Measurements from ENCODE around the gene PHGDH. TPM values are rescaled to one million over a fixed set of nuclear protein-coding genes. Genes with fewer than 3 reads are reported as not detected.
A peak's percentile ranks its signal among the peaks of the same experiment; 100 is the strongest.

Gene PHGDH
- total and polyA plus RNA-seq, 9 of the 15 experiments (the other 6 are each of a cell fraction or from before 2014, with no cell fraction given) = 6.7 to 84.2 (median 36.2) TPM

GRCh38 chr1:119743776-119744597 is 32.3 kb downstream of the PHGDH start (continued):
- TF ChIP-seq, protein P1, sequence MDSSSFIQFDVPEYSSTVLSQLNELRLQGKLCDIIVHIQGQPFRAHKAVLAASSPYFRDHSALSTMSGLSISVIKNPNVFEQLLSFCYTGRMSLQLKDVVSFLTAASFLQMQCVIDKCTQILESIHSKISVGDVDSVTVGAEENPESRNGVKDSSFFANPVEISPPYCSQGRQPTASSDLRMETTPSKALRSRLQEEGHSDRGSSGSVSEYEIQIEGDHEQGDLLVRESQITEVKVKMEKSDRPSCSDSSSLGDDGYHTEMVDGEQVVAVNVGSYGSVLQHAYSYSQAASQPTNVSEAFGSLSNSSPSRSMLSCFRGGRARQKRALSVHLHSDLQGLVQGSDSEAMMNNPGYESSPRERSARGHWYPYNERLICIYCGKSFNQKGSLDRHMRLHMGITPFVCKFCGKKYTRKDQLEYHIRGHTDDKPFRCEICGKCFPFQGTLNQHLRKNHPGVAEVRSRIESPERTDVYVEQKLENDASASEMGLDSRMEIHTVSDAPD (CRISPR knock-in tag; IDR thresholded peaks at IDR 0.05) = no peak
- TF ChIP-seq HLTF (IDR thresholded peaks at IDR 0.05) = no peak
- no peak for TF ChIP-seq PCBP2 (IDR thresholded peaks at IDR 0.05; ENCODE audit: low read depth, low read length, poor library complexity, severe bottlenecking)
- TF ChIP-seq ZNF212 (CRISPR knock-in tag; IDR thresholded peaks at IDR 0.05) = no peak
- TF ChIP-seq SAP30 (IDR thresholded peaks at IDR 0.05; ENCODE audit: borderline replicate concordance, insufficient read depth, low read depth, low read length, poor library complexity, severe bottlenecking) = no peak
- no peak for TF ChIP-seq MLLT1 (IDR thresholded peaks at IDR 0.05)
- no peak for TF ChIP-seq SIX5 (IDR thresholded peaks at IDR 0.05; ENCODE audit: borderline replicate concordance in 1 of 2, insufficient read depth in 1 of 2, low read depth in 1 of 2, low read length in 2 of 2)
- TF ChIP-seq NR2C1 (IDR thresholded peaks at IDR 0.05) = no peak
- peak; percentile 43; the same call in 1 of the 2 replicates for TF ChIP-seq NR2C1 (tag; IDR thresholded peaks at IDR 0.05)
- TF ChIP-seq, protein P2, sequence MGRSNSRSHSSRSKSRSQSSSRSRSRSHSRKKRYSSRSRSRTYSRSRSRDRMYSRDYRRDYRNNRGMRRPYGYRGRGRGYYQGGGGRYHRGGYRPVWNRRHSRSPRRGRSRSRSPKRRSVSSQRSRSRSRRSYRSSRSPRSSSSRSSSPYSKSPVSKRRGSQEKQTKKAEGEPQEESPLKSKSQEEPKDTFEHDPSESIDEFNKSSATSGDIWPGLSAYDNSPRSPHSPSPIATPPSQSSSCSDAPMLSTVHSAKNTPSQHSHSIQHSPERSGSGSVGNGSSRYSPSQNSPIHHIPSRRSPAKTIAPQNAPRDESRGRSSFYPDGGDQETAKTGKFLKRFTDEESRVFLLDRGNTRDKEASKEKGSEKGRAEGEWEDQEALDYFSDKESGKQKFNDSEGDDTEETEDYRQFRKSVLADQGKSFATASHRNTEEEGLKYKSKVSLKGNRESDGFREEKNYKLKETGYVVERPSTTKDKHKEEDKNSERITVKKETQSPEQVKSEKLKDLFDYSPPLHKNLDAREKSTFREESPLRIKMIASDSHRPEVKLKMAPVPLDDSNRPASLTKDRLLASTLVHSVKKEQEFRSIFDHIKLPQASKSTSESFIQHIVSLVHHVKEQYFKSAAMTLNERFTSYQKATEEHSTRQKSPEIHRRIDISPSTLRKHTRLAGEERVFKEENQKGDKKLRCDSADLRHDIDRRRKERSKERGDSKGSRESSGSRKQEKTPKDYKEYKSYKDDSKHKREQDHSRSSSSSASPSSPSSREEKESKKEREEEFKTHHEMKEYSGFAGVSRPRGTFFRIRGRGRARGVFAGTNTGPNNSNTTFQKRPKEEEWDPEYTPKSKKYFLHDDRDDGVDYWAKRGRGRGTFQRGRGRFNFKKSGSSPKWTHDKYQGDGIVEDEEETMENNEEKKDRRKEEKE (IDR thresholded peaks at IDR 0.05; ENCODE audit: borderline replicate concordance in 1 of 2, control insufficient read depth in 1 of 2, low read depth in 2 of 2, low read length in 1 of 2) = no peak
- no peak for TF ChIP-seq ZNF140 (CRISPR knock-in tag; IDR thresholded peaks at IDR 0.05)
- peak; percentile 68 to 72 for TF ChIP-seq RAD21 (CRISPR knock-in tag; conservative IDR thresholded peaks at IDR 0.05 in 1 of 2, IDR thresholded peaks at IDR 0.05 in 1 of 2)
- no peak for TF ChIP-seq BDP1 (IDR thresholded peaks at IDR 0.05; ENCODE audit: insufficient read depth, insufficient read length)
- TF ChIP-seq PHTF2 (CRISPR knock-in tag; IDR thresholded peaks at IDR 0.05) = no peak
- TF ChIP-seq, protein P3, sequence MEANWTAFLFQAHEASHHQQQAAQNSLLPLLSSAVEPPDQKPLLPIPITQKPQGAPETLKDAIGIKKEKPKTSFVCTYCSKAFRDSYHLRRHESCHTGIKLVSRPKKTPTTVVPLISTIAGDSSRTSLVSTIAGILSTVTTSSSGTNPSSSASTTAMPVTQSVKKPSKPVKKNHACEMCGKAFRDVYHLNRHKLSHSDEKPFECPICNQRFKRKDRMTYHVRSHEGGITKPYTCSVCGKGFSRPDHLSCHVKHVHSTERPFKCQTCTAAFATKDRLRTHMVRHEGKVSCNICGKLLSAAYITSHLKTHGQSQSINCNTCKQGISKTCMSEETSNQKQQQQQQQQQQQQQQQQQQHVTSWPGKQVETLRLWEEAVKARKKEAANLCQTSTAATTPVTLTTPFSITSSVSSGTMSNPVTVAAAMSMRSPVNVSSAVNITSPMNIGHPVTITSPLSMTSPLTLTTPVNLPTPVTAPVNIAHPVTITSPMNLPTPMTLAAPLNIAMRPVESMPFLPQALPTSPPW (CRISPR knock-in tag; IDR thresholded peaks at IDR 0.05) = 0 out of 2 replicates have a peak, but pooled peaks have one; percentile 5
- no peak for TF ChIP-seq SREBF1 (IDR thresholded peaks at IDR 0.05; ENCODE audit: borderline replicate concordance, low read depth, low read length)
- no peak for TF ChIP-seq TEAD2 (tag; IDR thresholded peaks at IDR 0.05)
- TF ChIP-seq USF1 (CRISPR knock-in tag; IDR thresholded peaks at IDR 0.05) = peak; percentile 27; the same call in 1 of the 2 replicates

All from K562 (cell line).